ENCODE results near the gene ITGB1BP1. TPM values are rescaled to one million over a fixed set of nuclear protein-coding genes. Genes with fewer than 3 reads are reported as not detected.

ITGB1BP1 gene
- polyA plus RNA-seq, 1 experiment = 50.7 TPM

- no peak for DNase-seq (ENCODE audit: low read depth)
- CTCF ChIA-PET = interaction anchor here (0.9 to 1.5 kb wide), 4 partner anchors 27 to 223 kb away, joined by 3 read pairs; partner anchors contain the start of gene ASAP2
- TF ChIP-seq, protein P1, sequence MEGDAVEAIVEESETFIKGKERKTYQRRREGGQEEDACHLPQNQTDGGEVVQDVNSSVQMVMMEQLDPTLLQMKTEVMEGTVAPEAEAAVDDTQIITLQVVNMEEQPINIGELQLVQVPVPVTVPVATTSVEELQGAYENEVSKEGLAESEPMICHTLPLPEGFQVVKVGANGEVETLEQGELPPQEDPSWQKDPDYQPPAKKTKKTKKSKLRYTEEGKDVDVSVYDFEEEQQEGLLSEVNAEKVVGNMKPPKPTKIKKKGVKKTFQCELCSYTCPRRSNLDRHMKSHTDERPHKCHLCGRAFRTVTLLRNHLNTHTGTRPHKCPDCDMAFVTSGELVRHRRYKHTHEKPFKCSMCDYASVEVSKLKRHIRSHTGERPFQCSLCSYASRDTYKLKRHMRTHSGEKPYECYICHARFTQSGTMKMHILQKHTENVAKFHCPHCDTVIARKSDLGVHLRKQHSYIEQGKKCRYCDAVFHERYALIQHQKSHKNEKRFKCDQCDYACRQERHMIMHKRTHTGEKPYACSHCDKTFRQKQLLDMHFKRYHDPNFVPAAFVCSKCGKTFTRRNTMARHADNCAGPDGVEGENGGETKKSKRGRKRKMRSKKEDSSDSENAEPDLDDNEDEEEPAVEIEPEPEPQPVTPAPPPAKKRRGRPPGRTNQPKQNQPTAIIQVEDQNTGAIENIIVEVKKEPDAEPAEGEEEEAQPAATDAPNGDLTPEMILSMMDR (IDR thresholded peaks at IDR 0.05; ENCODE audit: insufficient read depth, low read depth, low read length) = no peak
- H3K36me3 ChIP-seq (ENCODE audit: control insufficient read depth, insufficient read depth, low read length) = peaks cover 18% of the 10 kb centered on the region
- H3K4me3 ChIP-seq (ENCODE audit: low read depth, low read length) = no peak overlapping the region
- POLR2A ChIA-PET = no interaction called here
- no peaks in the 10 kb centered on the region for H3K27me3 ChIP-seq (ENCODE audit: control insufficient read depth, insufficient read depth, low read length)
Measured at GRCh38 chr2:9366026-9366425, 57.3 kb downstream of the ITGB1BP1 start.

DNA sequence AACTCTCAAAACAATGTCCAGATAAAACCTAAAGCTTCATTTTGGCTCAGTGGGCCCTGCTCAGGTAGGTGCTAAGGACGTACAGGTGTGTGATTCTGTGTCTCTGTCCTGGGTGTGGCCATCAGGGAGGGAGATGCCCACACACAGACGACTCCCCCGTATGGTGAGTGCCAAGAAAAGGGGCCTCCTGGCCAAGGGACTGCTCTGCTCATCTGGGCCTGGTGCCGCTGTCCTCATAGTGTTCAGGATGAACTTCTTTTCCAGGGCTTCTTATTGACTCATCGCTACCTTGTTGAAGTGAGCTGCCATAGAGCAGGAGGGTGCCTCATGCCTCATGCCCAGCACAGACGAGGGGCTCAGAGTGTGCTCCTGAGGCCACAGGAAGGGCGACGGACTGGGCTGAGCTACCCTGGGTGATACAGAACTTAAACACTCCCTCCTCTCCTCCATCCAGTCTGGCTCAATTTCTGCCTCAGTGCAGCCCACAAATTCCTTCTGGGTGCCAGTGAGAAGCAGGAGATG lies 57.8 kb downstream of the ITGB1BP1 start:
- ChIA-PET POLR2A (no interaction called here), CTCF (interaction anchor here (1.2 to 1.5 kb wide), 4 partner anchors 27 to 222 kb away, joined by 3 to 5 read pairs (median 3); partner anchors contain the start of gene ASAP2)
- no peak for DNase-seq (ENCODE audit: low read depth)
- no peak overlapping the region for H3K4me3 ChIP-seq (ENCODE audit: low read depth, low read length)
- TF ChIP-seq, protein P1 (IDR thresholded peaks at IDR 0.05; ENCODE audit: insufficient read depth, low read depth, low read length) = no peak
- peaks cover 18% of the 10 kb centered on the region for H3K36me3 ChIP-seq (ENCODE audit: control insufficient read depth, insufficient read depth, low read length)
- no peaks in the 10 kb centered on the region for H3K27me3 ChIP-seq (ENCODE audit: control insufficient read depth, insufficient read depth, low read length)

- POLR2A ChIA-PET = interaction anchor here (0.7 kb wide), 1 partner anchor 292 kb away, joined by 4 read pairs; no protein-coding TSS in a partner anchor
- no peak overlapping the region for H3K4me3 ChIP-seq (ENCODE audit: low read depth, low read length)
- H3K27me3 ChIP-seq (ENCODE audit: control insufficient read depth, insufficient read depth, low read length) = no peaks in the 10 kb centered on the region
- CTCF ChIA-PET = interaction anchor here (0.7 to 1.4 kb wide), 4 partner anchors 131 to 222 kb away, joined by 3 to 5 read pairs (median 4); partner anchors contain the start of gene ASAP2
- DNase-seq (ENCODE audit: low read depth) = no peak
- H3K36me3 ChIP-seq (ENCODE audit: control insufficient read depth, insufficient read depth, low read length) = peaks cover 18% of the 10 kb centered on the region
- TF ChIP-seq, protein P1 (IDR thresholded peaks at IDR 0.05; ENCODE audit: insufficient read depth, low read depth, low read length) = no peak
Measured at GRCh38 chr2:9364791-9365497, 58.4 kb downstream of the ITGB1BP1 start.

DNA sequence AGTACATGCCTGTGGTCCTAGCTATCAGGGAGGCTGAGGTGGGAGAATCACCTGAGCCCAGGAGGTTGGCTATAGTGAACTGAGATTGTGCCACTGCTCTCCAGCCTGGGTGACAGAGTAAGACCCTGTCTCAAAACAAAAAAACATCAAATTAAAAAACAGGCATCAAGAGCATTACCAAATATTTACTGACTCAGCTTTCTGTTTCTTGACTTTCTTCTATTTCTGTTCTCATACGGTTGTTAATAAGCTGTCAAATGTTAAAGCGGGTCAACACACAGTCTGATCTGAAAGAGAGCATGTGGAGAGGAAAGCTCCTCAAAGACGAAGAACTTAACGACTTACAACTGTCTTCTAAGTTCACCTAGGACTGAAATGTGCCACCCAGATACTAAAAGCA lies 59.0 kb downstream of the ITGB1BP1 start:
- no peak for DNase-seq (ENCODE audit: low read depth)
- Histone ChIP-seq H3K36me3 (ENCODE audit: control insufficient read depth, insufficient read depth, low read length) (peaks cover 16% of the 10 kb centered on the region), H3K27me3 (ENCODE audit: control insufficient read depth, insufficient read depth, low read length) (no peaks in the 10 kb centered on the region), H3K4me3 (ENCODE audit: low read depth, low read length) (no peak overlapping the region)
- POLR2A ChIA-PET = interaction anchor here (0.7 kb wide), 1 partner anchor 292 kb away, joined by 4 read pairs; no protein-coding TSS in a partner anchor
- CTCF ChIA-PET = interaction anchor here (0.7 to 1.3 kb wide), 2 partner anchors 132 to 221 kb away, joined by 4 to 5 read pairs; no protein-coding TSS in a partner anchor
- TF ChIP-seq, protein P1 (IDR thresholded peaks at IDR 0.05; ENCODE audit: insufficient read depth, low read depth, low read length) = no peak

DNA sequence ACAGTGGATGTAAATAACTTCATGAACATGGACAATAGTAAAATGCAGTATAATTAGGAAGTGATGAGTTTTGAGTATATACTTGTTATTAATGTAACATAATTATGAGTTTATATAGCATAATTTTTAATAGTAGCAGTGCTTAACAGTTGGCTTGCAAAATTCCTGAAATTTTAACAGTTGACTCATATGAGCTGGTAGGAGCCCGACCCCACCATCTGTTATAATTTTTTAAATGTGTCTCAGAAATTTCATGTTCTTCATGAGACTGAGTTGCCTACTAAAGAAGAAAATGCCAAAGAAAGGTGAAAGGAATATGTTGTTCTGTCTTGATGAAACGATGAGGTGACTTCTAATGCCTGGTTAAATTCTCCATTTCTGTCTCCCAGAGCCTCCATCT lies 62.6 kb downstream of the ITGB1BP1 start:
- H3K27me3 ChIP-seq (ENCODE audit: control insufficient read depth, insufficient read depth, low read length) = no peaks in the 10 kb centered on the region
- DNase-seq (ENCODE audit: low read depth) = no peak

More for the DNA sequence above, 62.6 kb downstream of the ITGB1BP1 start:
- Histone ChIP-seq H3K4me3 (ENCODE audit: low read depth, low read length) (no peak overlapping the region), H3K36me3 (ENCODE audit: control insufficient read depth, insufficient read depth, low read length) (peaks cover 12% of the 10 kb centered on the region)
- ChIA-PET CTCF (interaction anchor here (1.2 to 2.6 kb wide), 4 partner anchors 10 to 218 kb away, joined by 3 to 9 read pairs (median 4); no protein-coding TSS in a partner anchor), POLR2A (interaction anchor here (0.6 kb wide), 1 partner anchor 152 kb away, joined by 3 read pairs; no protein-coding TSS in a partner anchor)
- TF ChIP-seq, protein P1 (IDR thresholded peaks at IDR 0.05; ENCODE audit: insufficient read depth, low read depth, low read length) = no peak

Data from BJ (cell line).